IPS-20b (cell line): ENCODE data around the gene SYT11.

Experiments used
- H3K27ac ChIP-seq: one replicate; pipeline ENCODE4 v1.5.1; 2013; ENCODE audit warnings: low read length
- H3K27me3 ChIP-seq: 2 replicates; pipeline ENCODE4 v1.6.1; 2013; ENCODE audit warnings: mild to moderate bottlenecking, low read length, inconsistent platforms; ENCODE audit not compliant: insufficient read depth
- H3K36me3 ChIP-seq: 2 replicates; pipeline ENCODE4 v1.6.1; 2013; ENCODE audit warnings: low read depth, mild to moderate bottlenecking, inconsistent platforms, low read length, moderate library complexity; ENCODE audit not compliant: insufficient read depth
- H3K4me1 ChIP-seq: 2 replicates; pipeline ENCODE4 v1.6.1; 2013; ENCODE audit warnings: mild to moderate bottlenecking, control low read depth, inconsistent platforms, low read length, moderate library complexity; ENCODE audit not compliant: insufficient read depth
- H3K4me3 ChIP-seq: 2 replicates; pipeline ENCODE4 v1.5.1; 2013; ENCODE audit warnings: mild to moderate bottlenecking, low read length, inconsistent platforms
- H3K9ac ChIP-seq: 2 replicates; pipeline ENCODE4 v1.6.1; 2013; ENCODE audit warnings: low read depth, mild to moderate bottlenecking, inconsistent platforms, low read length, moderate library complexity
- H3K9me3 ChIP-seq: 2 replicates; pipeline ENCODE4 v1.6.1; 2013; ENCODE audit warnings: mild to moderate bottlenecking, low read depth, low read length, inconsistent platforms; ENCODE audit not compliant: insufficient read depth

SYT11 gene

GRCh38 chr1:155932081-155932480, 72.7 kb downstream of the SYT11 start:
- Histone ChIP-seq H3K27ac (no peak overlapping the region), H3K27me3 (no peaks in the 10 kb centered on the region), H3K9me3 (no peaks in the 10 kb centered on the region), H3K4me3 (peak overlapping the region; percentile 81), H3K4me1 (peaks cover 5% of the 10 kb centered on the region; the same call in 1 of the 2 replicates), H3K36me3 (peaks cover 66% of the 10 kb centered on the region), H3K9ac (no peak overlapping the region)

GRCh38 chr1:155932487-155932886, 73.1 kb downstream of the SYT11 start:
- Histone ChIP-seq H3K27me3 (no peaks in the 10 kb centered on the region), H3K9me3 (no peaks in the 10 kb centered on the region), H3K27ac (no peak overlapping the region), H3K4me1 (peaks cover 5% of the 10 kb centered on the region; the same call in 1 of the 2 replicates), H3K36me3 (peaks cover 62% of the 10 kb centered on the region), H3K4me3 (peak overlapping the region; percentile 81; the same call in 1 of the 2 replicates), H3K9ac (no peak overlapping the region)

GRCh38 chr1:155933591-155934096, 74.3 kb downstream of the SYT11 start:
- Histone ChIP-seq H3K27ac (peak overlapping the region; percentile 99), H3K27me3 (no peaks in the 10 kb centered on the region), H3K9me3 (no peaks in the 10 kb centered on the region), H3K4me1 (peaks cover 5% of the 10 kb centered on the region; the same call in 1 of the 2 replicates), H3K4me3 (peak overlapping the region; percentile 81), H3K36me3 (peaks cover 51% of the 10 kb centered on the region), H3K9ac (peak overlapping the region; percentile 96)

DNA sequence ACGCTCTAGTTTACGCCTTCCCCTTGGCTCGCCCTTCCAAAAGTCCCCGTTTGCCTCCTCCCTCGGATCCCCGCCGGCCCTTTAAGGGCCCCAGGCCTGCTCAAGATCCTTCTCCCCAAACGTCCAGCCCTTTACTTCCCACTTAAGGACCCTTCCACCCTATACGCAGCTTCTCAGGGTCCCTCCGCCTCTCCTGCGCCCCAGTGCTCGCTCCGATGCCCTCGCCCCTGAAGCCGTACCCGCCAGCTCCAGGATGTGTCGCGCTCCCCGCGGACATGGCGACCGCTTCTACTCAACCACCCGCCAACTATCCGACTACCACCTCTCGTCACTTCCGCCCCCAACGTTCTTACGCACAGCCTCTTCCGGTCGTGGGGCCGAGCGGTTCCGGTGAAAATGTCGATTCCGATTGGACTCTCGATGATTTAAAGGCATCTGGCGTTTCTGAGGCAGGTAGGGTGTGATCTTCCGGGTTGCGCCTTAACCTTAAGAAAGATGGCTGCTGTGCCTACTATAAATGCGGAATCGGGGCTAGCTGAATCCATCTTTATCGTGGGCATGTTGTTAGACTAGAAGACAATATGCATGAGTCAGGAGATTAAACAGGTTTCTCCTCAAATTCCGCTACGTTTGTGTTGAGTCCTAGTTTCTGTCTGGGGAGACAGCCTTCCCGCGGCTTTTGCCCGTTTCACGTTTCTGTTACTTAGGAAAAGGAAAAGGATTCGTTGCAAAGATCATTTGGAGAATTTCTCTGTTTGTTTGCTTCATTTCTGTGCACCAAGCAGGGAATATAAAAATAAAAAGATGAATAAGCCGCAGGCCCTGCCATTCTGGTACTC, 74.9 kb downstream of the SYT11 start, which contains the start of gene KHDC4:
TSS of gene KHDC4 (minus strand) at position 317 of the 839 bp plus-strand sequence. CDS start at position 277, 40 bp downstream.
- Histone ChIP-seq H3K9ac (peak within 1 kb of the TSS; percentile 96), H3K4me3 (peak within 1 kb of the TSS; percentile 81), H3K36me3 (peaks cover 44% of the 10 kb centered on the region), H3K4me1 (peaks cover 5% of the 10 kb centered on the region; the same call in 1 of the 2 replicates), H3K27me3 (no peaks in the 10 kb centered on the region), H3K27ac (peak within 1 kb of the TSS; percentile 99), H3K9me3 (no peaks in the 10 kb centered on the region)
